Heart right ventricle (tissue), 16 donors: ENCODE measurements around the gene ERMAP. TPM values are rescaled to one million over a fixed set of nuclear protein-coding genes. Genes with fewer than 3 reads are reported as not detected.
A peak's percentile ranks its signal among the peaks of the same experiment; 100 is the strongest.

ENCODE experiments used
- ATAC-seq, 8 donors: fragments of 200-7000 bp; cut with Tn5 transposase; one replicate each; pipeline ENCODE4 v1.9.1; 2020; ENCODE audit warnings: mild to moderate bottlenecking in 8 of 8, moderate library complexity in 8 of 8, moderate number of reproducible peaks in 1 of 8
- DNase-seq, 2 donors: peaks; one replicate each; pipeline ENCODE4 v3.0.0-alpha.2; 2020
- H3K27ac ChIP-seq, 10 donors: fragments of 200-600 bp; sonication (generic) in 2 of 10; one replicate each; pipeline versions ENCODE4 v1.5.0 to v1.8.0; 2020 to 2022; ENCODE audit warnings: mild to moderate bottlenecking in 3 of 10
- H3K27me3 ChIP-seq, 7 donors: fragments of 200-600 bp; one replicate each; pipeline ENCODE4 v1.8.0; 2021 to 2022; ENCODE audit warnings: mild to moderate bottlenecking in 2 of 7
- H3K36me3 ChIP-seq, 9 donors: fragments of 200-600 bp; sonication (generic) in 1 of 9; one replicate each; pipeline versions ENCODE4 v1.5.0 to v1.8.0; 2020 to 2022; ENCODE audit warnings: mild to moderate bottlenecking in 2 of 9
- H3K4me1 ChIP-seq, 9 donors: fragments of 200-600 bp; sonication (generic) in 1 of 9; one replicate each; pipeline versions ENCODE4 v1.5.0 to v1.8.0; 2020 to 2022; ENCODE audit warnings: mild to moderate bottlenecking in 4 of 9
- H3K4me3 ChIP-seq, 10 donors: fragments of 200-600 bp; sonication (generic) in 2 of 10; one replicate each; pipeline versions ENCODE4 v1.5.0 to v1.8.0; 2020 to 2022; ENCODE audit warnings: mild to moderate bottlenecking in 7 of 10, moderate library complexity in 2 of 10
- H3K9me3 ChIP-seq, 11 donors: fragments of 200-600 bp in 10 of 11; sonication (generic) in 2 of 11; one replicate each; pipeline versions ENCODE4 v1.5.0 to v1.8.0; 2013 to 2022; ENCODE audit warnings: mild to moderate bottlenecking in 2 of 11, control low read depth in 1 of 11, moderate library complexity in 1 of 11
- CTCF ChIP-seq, 9 donors: fragments of 200-600 bp; sonication (generic) in 2 of 9; IDR thresholded peaks; one replicate each; pipeline versions ENCODE4 v1.5.0 to v1.8.0; 2021 to 2022; ENCODE audit warnings: antibody characterized with exemption in 9 of 9, mild to moderate bottlenecking in 5 of 9, moderate library complexity in 1 of 9
- WGBS, 2 donors: extraction: QIAGEN DNeasy Blood & Tissue Kit; methylation state at CpG; one replicate each; pipeline ENCODE4 v1.1.7; 2013; ENCODE audit warnings: inconsistent platforms in 1 of 2; 5-methylcytosine and 5-hydroxymethylcytosine counted together
- intact Hi-C, 10 donors: fragments of 100-400 bp; cut with DNase I; formaldehyde crosslinking; loops; one replicate each; pipeline versions ENCODE4 v1.11.1 to v1.14.2; 2022
- polyA plus RNA-seq, 2 donors: library from polyadenylated mRNA; stranded (reverse); fragments of 200-250 nt; gene quantifications; one replicate each; pipeline ENCODE4 v1.2.3, GENCODE V29; 2013
- total RNA-seq, 10 donors: library from RNA; stranded (reverse); fragmentation: NEBNext Ultra II Directional in 3 of 10; extraction: Animal tissue kit (Norgen Biotek cat#: 25700) in 3 of 10; gene quantifications; one replicate each; pipeline versions ENCODE4 v1.2.1 to v1.2.4, GENCODE V29; 2021 to 2023
- donor health status: Arrhythmogenic right ventricular cardiomyopathy.
- donor health status: ischemic (EF 13 %, LVEDD 7.1; RV severe dilation, severe dysfunction).
- donor health status: healthy with polysubstance abuse.
- donor health status: DM: no; HTN: yes; CAD: no.
- donor health status: DM: no; HTN: no; CAD: no.
- donor health status: ischemic (EF 25% LVEDD 6.9; RV normal size, moderate dysfunction).
- donor health status: ischemic (EF 25% LVEDD 5.7; RV mildly dilated, moderate dysfunction).
- donor health status: healthy.
- donor health status: DM: yes; HTN: yes; CAD: no.
- donor health status: Ischemic cardiomyopathy.
- donor health status: ischemic (EF 35%, LVEDD 5.7; RV mildly dilated, moderate dysfunction).
- donor health status: nonischemic (EF 11% LVEDD 7.7; RV severe dilation, severe dysfunction).
- donor health status: DM: yes; HTN: yes; CAD: no.
- donor health status: PGD.
- donor health status: ischemic (EF 29% LVEDD 5.4; RV normal size, mild dysfunction).
- donor health status: nonischemic (EF 23%, LVEDD 6.1; RV moderate dilation, normal function).

ERMAP gene
- total and polyA plus RNA-seq, 12 donors: 1.4 to 6.1 (median 5.0) TPM

- intact Hi-C loops: no loop called here
- 85 to 90% methylated on average over 1 of the region's 1 CpG for WGBS, 2 donors
- ATAC-seq: no peak
- no peaks in the 10 kb centered on the region for H3K4me1 ChIP-seq
- TF ChIP-seq CTCF (IDR thresholded peaks at IDR 0.05): no peak
- no peak for DNase-seq
- no peaks in the 10 kb centered on the region for H3K36me3 ChIP-seq
- H3K9me3 ChIP-seq: peaks cover 0 to 23% (median 4%) of the 10 kb centered on the region in 11 donors
- H3K27me3 ChIP-seq: peaks cover 0 to 8% (median under 1%) of the 10 kb centered on the region in 7 donors
- H3K27ac ChIP-seq: no peak overlapping the region
- no peak overlapping the region for H3K4me3 ChIP-seq
Measured at GRCh38 chr1:42873670-42874069, 56.7 kb downstream of the ERMAP start.

GRCh38 chr1:42876009-42876408 is 59.1 kb downstream of the ERMAP start:
- Histone ChIP-seq H3K27me3 (peaks cover 0 to 8% (median 5%) of the 10 kb centered on the region in 7 donors), H3K27ac (no peak overlapping the region), H3K9me3 (peaks cover 0 to 23% (median 4%) of the 10 kb centered on the region in 11 donors), H3K36me3 (no peaks in the 10 kb centered on the region), H3K4me3 (no peak overlapping the region), H3K4me1 (no peaks in the 10 kb centered on the region)
- no peak for DNase-seq
- no peak for TF ChIP-seq CTCF (IDR thresholded peaks at IDR 0.05)
- no peak for ATAC-seq
- intact Hi-C loops: no loop called here

- Histone ChIP-seq H3K9me3 (peaks cover 0 to 19% (median 4%) of the 10 kb centered on the region in 11 donors), H3K36me3 (no peaks in the 10 kb centered on the region), H3K27me3 (peaks cover 0 to 9% (median 5%) of the 10 kb centered on the region in 7 donors), H3K4me3 (no peak overlapping the region), H3K4me1 (no peaks in the 10 kb centered on the region), H3K27ac (no peak overlapping the region)
- WGBS, 2 donors: 33 to 41% methylated on average over 2 of the region's 2 CpGs
- peak in 2 of 8 donors; percentile 60 to 75 for ATAC-seq
- no peak for TF ChIP-seq CTCF (IDR thresholded peaks at IDR 0.05)
- DNase-seq: no peak
- intact Hi-C loops: no loop called here
Measured at GRCh38 chr1:42877380-42877779, 60.5 kb downstream of the ERMAP start.

- Histone ChIP-seq H3K4me1 (no peaks in the 10 kb centered on the region), H3K27ac (no peak overlapping the region), H3K4me3 (no peak overlapping the region), H3K9me3 (no peaks in the 10 kb centered on the region), H3K36me3 (no peaks in the 10 kb centered on the region), H3K27me3 (peaks cover 0 to 12% (median 5%) of the 10 kb centered on the region in 7 donors)
- WGBS, 2 donors: 69% methylated on average over 4 of the region's 4 CpGs
- no peak for TF ChIP-seq CTCF (IDR thresholded peaks at IDR 0.05)
- intact Hi-C loops: no loop called here
- DNase-seq (no peak), ATAC-seq (no peak)
Measured at GRCh38 chr1:42880384-42880783, 63.5 kb downstream of the ERMAP start.
